ENCODE data around the gene LTA4H.

The LTA4H gene

DNA sequence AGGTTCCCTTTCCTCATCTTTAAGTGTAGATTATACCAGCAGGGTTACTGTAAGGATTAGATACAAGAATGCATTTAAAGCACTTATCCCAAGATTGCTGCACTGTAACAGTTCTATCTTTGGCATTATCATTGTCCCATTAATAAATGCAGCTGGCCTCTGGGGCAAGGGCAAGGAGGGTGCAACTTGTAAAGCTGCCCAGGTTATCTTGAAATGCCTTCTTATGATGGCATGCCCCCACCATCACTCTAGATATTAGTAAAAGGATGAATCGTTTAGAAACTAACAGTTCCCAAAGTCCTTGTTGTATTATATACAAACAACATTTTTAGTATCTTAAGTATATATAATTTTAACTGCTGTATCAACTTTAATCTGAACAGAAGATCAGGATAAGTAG lies 6.8 kb downstream of the LTA4H start:
- Histone ChIP-seq H3K4me1 (ENCODE audit: control insufficient read depth, insufficient read depth, low read length) (0 out of 2 replicates have a peak, but pooled peaks cover under 1% of the 10 kb centered on the region), H3K9ac (ENCODE audit: low read length) (no peak overlapping the region), H3K36me3 (ENCODE audit: control insufficient read depth, insufficient read depth, low read length) (peaks cover 46% of the 10 kb centered on the region), H3K4me3 (ENCODE audit: low read depth, low read length) (no peak overlapping the region), H3K27me3 (ENCODE audit: control insufficient read depth, insufficient read depth, low read length) (no peaks in the 10 kb centered on the region), H3K27ac (ENCODE audit: low read depth, low read length) (no peak overlapping the region), H3K9me3 (ENCODE audit: control insufficient read depth, insufficient read depth, low read depth, low read length) (no peaks in the 10 kb centered on the region)

DNA sequence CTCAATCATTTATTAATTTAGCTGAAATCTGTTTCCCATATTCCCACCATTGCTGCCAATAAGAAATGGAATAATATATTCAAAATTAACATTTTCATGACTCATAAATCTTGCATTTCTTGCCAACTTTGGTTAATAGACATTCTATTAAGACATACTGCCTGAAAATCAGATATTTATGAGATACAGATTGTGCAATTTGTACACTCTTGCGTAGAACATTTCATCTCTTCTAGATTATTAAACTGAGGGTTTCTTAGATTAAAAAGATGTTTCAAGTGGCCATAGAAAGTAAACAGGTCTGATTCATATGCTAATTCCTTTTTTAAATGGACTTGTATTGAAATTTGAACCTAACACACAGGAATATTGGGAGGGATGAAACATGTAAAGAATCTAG lies 9.1 kb downstream of the LTA4H start:
- Histone ChIP-seq H3K27ac (ENCODE audit: low read depth, low read length) (no peak overlapping the region), H3K4me1 (ENCODE audit: control insufficient read depth, insufficient read depth, low read length) (no peaks in the 10 kb centered on the region), H3K9ac (ENCODE audit: low read length) (no peak overlapping the region), H3K27me3 (ENCODE audit: control insufficient read depth, insufficient read depth, low read length) (no peaks in the 10 kb centered on the region), H3K36me3 (ENCODE audit: control insufficient read depth, insufficient read depth, low read length) (peaks cover 68% of the 10 kb centered on the region), H3K9me3 (ENCODE audit: control insufficient read depth, insufficient read depth, low read depth, low read length) (no peaks in the 10 kb centered on the region), H3K4me3 (ENCODE audit: low read depth, low read length) (no peak overlapping the region)

DNA sequence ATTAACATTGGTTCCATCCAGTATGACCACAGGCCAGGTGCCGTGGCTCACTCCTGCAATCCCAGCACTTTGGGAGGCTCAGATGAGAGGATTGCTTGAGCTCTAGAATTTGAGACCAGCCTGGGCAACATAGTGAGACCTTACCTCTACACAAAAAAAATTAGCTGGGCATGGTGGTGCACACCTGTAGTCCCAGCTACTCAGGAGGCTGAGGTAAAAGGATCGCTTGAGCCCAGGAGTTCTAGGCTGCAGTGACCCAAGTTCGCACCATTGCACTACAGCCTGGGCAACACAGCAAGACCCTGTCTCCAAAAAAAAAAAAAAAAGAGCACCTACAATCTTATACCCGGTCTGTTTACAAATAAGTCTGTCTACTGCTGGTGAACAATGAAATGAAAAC lies 9.9 kb downstream of the LTA4H start:
- no peak overlapping the region for H3K9ac ChIP-seq (ENCODE audit: low read length)
- H3K9me3 ChIP-seq (ENCODE audit: control insufficient read depth, insufficient read depth, low read depth, low read length) = no peaks in the 10 kb centered on the region
- no peaks in the 10 kb centered on the region for H3K27me3 ChIP-seq (ENCODE audit: control insufficient read depth, insufficient read depth, low read length)
- H3K27ac ChIP-seq (ENCODE audit: low read depth, low read length) = no peak overlapping the region
- peaks cover 76% of the 10 kb centered on the region for H3K36me3 ChIP-seq (ENCODE audit: control insufficient read depth, insufficient read depth, low read length)
- H3K4me1 ChIP-seq (ENCODE audit: control insufficient read depth, insufficient read depth, low read length) = no peaks in the 10 kb centered on the region
- no peak overlapping the region for H3K4me3 ChIP-seq (ENCODE audit: low read depth, low read length)

DNA sequence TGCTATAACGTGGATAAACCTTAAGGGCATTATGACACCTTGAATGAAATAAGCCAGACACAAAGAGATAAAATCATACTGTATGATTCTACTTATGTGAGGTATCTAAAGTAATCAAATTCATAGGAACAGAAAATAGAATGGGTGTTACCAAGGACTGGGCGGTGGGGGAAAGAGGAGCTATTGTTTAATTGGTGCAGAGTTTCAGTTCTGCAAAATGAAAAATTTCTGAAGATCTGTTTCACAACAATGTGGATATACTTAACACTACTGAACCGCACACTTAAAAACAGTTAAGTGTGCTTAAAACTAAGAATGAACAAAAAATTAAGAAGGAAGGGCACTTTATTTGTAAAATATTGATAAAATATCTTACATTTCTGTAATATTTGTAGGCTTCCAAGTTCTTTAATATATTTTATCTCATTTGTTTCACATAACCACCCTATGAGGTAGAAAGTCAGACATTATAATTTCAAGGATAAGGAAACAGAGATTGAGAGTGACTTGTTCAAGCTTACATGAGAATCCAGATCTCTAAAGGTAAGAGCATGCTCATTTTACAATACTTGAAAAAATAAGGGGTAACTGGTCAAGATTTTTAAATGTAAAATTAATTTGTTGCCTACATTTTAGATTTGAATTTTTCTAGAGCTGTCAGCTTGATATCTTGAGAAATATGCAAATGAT lies 14.9 kb downstream of the LTA4H start:
- H3K9me3 ChIP-seq (ENCODE audit: control insufficient read depth, insufficient read depth, low read depth, low read length) = no peaks in the 10 kb centered on the region
- H3K36me3 ChIP-seq (ENCODE audit: control insufficient read depth, insufficient read depth, low read length) = peaks cover 84% of the 10 kb centered on the region
- no peak overlapping the region for H3K27ac ChIP-seq (ENCODE audit: low read depth, low read length)
- H3K9ac ChIP-seq (ENCODE audit: low read length) = no peak overlapping the region
- no peaks in the 10 kb centered on the region for H3K4me1 ChIP-seq (ENCODE audit: control insufficient read depth, insufficient read depth, low read length)
- no peaks in the 10 kb centered on the region for H3K27me3 ChIP-seq (ENCODE audit: control insufficient read depth, insufficient read depth, low read length)
- no peak overlapping the region for H3K4me3 ChIP-seq (ENCODE audit: low read depth, low read length)

DNA sequence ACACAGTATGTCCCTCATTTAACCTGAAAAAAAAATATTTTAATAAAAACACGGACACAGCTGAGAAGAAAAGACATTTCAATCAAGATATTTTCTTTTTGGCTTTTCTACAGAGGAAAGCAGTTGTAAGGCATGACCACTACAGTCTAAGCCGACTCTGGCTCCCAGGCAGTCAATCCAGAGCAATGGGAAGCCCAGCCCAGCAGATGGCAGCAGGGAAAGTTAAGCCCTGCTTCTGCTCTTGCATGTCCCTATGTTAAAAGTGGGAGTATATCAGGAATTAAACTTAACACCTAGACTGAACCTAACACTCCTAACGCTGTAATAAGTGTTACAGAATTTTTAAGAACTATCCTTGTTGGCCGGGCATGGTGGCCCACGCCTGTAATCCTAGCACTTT lies 19.7 kb downstream of the LTA4H start:
- H3K9ac ChIP-seq (ENCODE audit: low read length) = no peak overlapping the region
- no peaks in the 10 kb centered on the region for H3K4me1 ChIP-seq (ENCODE audit: control insufficient read depth, insufficient read depth, low read length)
- H3K27ac ChIP-seq (ENCODE audit: low read depth, low read length) = no peak overlapping the region
- H3K9me3 ChIP-seq (ENCODE audit: control insufficient read depth, insufficient read depth, low read depth, low read length) = no peaks in the 10 kb centered on the region
- no peak overlapping the region for H3K4me3 ChIP-seq (ENCODE audit: low read depth, low read length)
- peaks cover 89% of the 10 kb centered on the region for H3K36me3 ChIP-seq (ENCODE audit: control insufficient read depth, insufficient read depth, low read length)
- H3K27me3 ChIP-seq (ENCODE audit: control insufficient read depth, insufficient read depth, low read length) = no peaks in the 10 kb centered on the region

DNA sequence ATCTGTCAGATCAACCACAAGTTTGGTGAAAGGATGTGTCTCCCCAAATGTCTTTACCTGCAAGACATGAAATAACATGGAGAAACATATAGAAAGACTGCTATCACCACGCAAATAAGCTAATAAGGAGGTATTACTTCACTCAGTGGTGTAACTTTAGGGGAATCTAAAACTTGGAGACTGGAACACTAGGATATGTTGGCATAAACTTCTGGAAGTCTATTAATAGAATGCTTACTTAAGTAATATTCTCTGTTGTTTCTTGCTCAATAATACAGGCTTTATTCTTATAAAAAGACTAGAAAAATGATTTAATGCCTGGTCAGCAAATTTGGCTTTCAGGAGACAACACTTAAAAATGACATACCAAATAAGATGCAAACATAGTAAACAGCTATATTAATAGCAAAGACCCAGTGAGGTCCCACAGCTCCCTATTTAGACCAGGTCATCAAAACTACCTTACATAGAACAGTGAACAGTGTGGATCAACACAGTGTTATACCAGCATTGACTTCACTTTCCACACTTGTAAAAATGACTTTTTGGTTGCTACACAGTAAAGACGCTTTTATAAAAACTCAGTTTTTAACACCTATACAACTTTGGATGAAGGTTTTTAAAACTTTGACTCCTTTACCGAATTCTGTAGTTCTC lies 20.3 kb downstream of the LTA4H start:
- no peaks in the 10 kb centered on the region for H3K4me1 ChIP-seq (ENCODE audit: control insufficient read depth, insufficient read depth, low read length)
- no peak overlapping the region for H3K9ac ChIP-seq (ENCODE audit: low read length)
- H3K9me3 ChIP-seq (ENCODE audit: control insufficient read depth, insufficient read depth, low read depth, low read length) = no peaks in the 10 kb centered on the region
- no peaks in the 10 kb centered on the region for H3K27me3 ChIP-seq (ENCODE audit: control insufficient read depth, insufficient read depth, low read length)
- H3K4me3 ChIP-seq (ENCODE audit: low read depth, low read length) = no peak overlapping the region
- peaks cover 89% of the 10 kb centered on the region for H3K36me3 ChIP-seq (ENCODE audit: control insufficient read depth, insufficient read depth, low read length)
- no peak overlapping the region for H3K27ac ChIP-seq (ENCODE audit: low read depth, low read length)

DNA sequence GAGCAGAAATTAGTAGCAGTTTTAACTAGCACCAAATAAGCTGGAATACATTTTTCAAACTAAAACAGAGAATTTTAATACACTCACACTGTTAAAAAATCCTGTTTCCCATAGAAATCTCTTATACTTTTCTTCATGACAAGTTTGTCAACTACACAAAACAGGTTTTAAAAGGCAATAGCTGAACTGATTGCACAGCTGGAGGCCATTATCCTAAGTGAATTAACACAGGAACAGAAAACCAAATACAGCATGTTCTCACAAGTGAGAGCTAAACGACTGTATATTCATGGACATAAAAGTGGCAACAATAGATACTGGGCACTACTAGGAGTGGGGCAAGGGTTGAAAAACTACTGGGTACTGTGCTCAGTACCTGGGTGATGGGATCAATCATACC lies 27.7 kb downstream of the LTA4H start:
- no peak overlapping the region for H3K9ac ChIP-seq (ENCODE audit: low read length)
- H3K27me3 ChIP-seq (ENCODE audit: control insufficient read depth, insufficient read depth, low read length) = no peaks in the 10 kb centered on the region
- no peak overlapping the region for H3K27ac ChIP-seq (ENCODE audit: low read depth, low read length)
- H3K36me3 ChIP-seq (ENCODE audit: control insufficient read depth, insufficient read depth, low read length) = peaks cover 91% of the 10 kb centered on the region
- H3K4me1 ChIP-seq (ENCODE audit: control insufficient read depth, insufficient read depth, low read length) = no peaks in the 10 kb centered on the region
- no peaks in the 10 kb centered on the region for H3K9me3 ChIP-seq (ENCODE audit: control insufficient read depth, insufficient read depth, low read depth, low read length)
- H3K4me3 ChIP-seq (ENCODE audit: low read depth, low read length) = no peak overlapping the region

DNA sequence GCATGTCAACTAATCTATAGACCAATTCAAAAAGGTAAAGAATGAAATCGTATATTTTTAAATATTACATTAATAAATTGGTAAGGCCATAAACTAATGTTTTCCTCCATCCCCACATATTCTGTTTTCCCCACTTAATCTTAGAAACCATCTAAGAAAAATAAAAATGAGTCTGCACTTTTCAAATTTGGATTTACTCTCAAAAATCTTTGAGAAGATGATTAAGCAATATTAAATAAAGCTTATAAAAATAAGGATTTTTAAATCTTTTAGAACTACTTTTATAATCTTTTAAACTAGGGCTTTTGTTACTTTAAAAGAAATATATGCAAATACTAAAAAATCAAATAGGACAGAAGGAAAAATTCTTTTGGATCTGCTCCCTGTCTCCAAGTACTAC lies 28.7 kb downstream of the LTA4H start:
- Histone ChIP-seq H3K4me3 (ENCODE audit: low read depth, low read length) (no peak overlapping the region), H3K4me1 (ENCODE audit: control insufficient read depth, insufficient read depth, low read length) (no peaks in the 10 kb centered on the region), H3K9me3 (ENCODE audit: control insufficient read depth, insufficient read depth, low read depth, low read length) (no peaks in the 10 kb centered on the region), H3K27ac (ENCODE audit: low read depth, low read length) (no peak overlapping the region), H3K27me3 (ENCODE audit: control insufficient read depth, insufficient read depth, low read length) (no peaks in the 10 kb centered on the region), H3K36me3 (ENCODE audit: control insufficient read depth, insufficient read depth, low read length) (peaks cover 88% of the 10 kb centered on the region), H3K9ac (ENCODE audit: low read length) (no peak overlapping the region)

DNA sequence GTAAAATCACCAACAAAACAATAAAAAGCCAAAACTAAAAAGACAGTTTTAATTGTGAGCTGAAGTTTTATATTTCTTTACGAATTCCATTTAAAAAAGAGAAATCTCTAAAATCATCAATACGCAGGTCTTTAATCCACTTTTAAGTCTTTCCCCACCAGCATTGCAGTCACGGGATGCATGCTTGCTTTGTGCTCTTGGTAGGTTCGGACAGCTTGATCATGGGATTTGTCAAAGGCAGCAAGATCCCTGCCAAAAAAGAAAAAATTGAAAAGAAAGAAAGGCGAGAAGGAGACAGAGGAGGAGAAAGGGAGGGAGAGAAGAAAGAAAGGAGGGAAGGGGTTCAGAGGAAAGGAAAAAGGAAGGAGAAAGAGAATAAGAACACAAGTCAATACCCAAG lies 34.5 kb downstream of the LTA4H start:
- Histone ChIP-seq H3K4me3 (ENCODE audit: low read depth, low read length) (no peak overlapping the region), H3K9me3 (ENCODE audit: control insufficient read depth, insufficient read depth, low read depth, low read length) (no peaks in the 10 kb centered on the region), H3K27me3 (ENCODE audit: control insufficient read depth, insufficient read depth, low read length) (no peaks in the 10 kb centered on the region), H3K4me1 (ENCODE audit: control insufficient read depth, insufficient read depth, low read length) (peaks cover 4% of the 10 kb centered on the region; the same call in 1 of the 2 replicates), H3K27ac (ENCODE audit: low read depth, low read length) (no peak overlapping the region), H3K9ac (ENCODE audit: low read length) (no peak overlapping the region), H3K36me3 (ENCODE audit: control insufficient read depth, insufficient read depth, low read length) (peaks cover 39% of the 10 kb centered on the region)

DNA sequence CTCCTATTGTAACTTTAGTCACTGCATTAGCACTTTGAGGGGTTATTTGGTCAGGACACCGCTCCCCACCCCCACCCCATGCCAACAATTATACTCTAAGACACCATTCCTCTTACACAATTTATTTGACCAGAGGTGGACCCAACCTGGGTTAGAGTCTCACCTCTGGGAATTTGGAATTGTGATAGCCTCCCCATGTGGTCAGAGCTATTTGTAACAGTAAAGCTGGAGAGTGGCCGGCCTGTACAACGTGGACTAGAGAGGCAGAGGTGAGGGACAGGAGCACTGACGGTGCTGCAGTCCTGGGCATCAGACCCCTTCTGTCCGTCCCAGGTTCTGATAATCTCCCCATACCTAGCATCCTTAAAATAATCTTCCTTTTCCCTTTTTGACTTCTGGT lies 35.9 kb downstream of the LTA4H start:
- Histone ChIP-seq H3K9me3 (ENCODE audit: control insufficient read depth, insufficient read depth, low read depth, low read length) (no peaks in the 10 kb centered on the region), H3K4me1 (ENCODE audit: control insufficient read depth, insufficient read depth, low read length) (peaks cover 4% of the 10 kb centered on the region; the same call in 1 of the 2 replicates), H3K27ac (ENCODE audit: low read depth, low read length) (no peak overlapping the region), H3K27me3 (ENCODE audit: control insufficient read depth, insufficient read depth, low read length) (no peaks in the 10 kb centered on the region), H3K4me3 (ENCODE audit: low read depth, low read length) (no peak overlapping the region), H3K9ac (ENCODE audit: low read length) (no peak overlapping the region), H3K36me3 (ENCODE audit: control insufficient read depth, insufficient read depth, low read length) (peaks cover 25% of the 10 kb centered on the region)

DNA sequence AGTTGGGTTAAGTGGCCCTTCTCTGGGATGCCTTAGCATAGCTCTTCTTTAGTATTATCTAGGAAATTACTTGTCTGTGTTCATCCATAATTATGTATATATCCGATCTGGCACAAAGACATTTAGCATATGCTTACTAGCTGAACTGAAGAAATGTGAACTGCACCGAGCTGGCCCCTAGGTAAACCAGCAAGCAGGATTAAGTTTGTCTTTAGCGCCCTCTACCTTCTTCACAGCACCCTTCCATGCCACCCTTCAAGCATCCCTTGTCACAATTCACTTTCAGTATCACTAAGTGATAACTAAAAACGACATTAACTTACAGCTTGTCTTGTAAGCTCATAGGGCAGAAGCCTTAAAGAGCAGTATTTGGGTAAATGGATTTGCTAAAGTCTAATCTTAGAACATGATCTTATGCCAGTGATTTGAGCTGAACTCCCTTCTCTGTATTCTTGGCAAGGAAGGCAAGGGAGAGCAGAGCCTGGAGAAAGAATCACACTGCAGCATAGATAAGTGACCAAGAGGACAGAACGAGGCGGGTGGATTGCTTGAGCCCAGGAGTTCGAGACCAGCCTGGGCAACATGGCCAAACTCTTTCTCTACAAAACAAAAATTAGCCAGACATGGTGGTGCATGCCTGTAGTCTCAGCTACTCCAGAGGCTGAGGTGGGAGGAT lies 36.6 kb downstream of the LTA4H start:
- Histone ChIP-seq H3K9me3 (ENCODE audit: control insufficient read depth, insufficient read depth, low read depth, low read length) (no peaks in the 10 kb centered on the region), H3K4me1 (ENCODE audit: control insufficient read depth, insufficient read depth, low read length) (peaks cover 4% of the 10 kb centered on the region; the same call in 1 of the 2 replicates), H3K9ac (ENCODE audit: low read length) (no peak overlapping the region), H3K4me3 (ENCODE audit: low read depth, low read length) (no peak overlapping the region), H3K27me3 (ENCODE audit: control insufficient read depth, insufficient read depth, low read length) (no peaks in the 10 kb centered on the region), H3K36me3 (ENCODE audit: control insufficient read depth, insufficient read depth, low read length) (peaks cover 20% of the 10 kb centered on the region), H3K27ac (ENCODE audit: low read depth, low read length) (no peak overlapping the region)

Data from HUES6 (cell line).